PFSK-1 (cell line): ENCODE measurements around the gene ARSG.

ENCODE experiments used
- POLR2AphosphoS5 ChIP-seq: IDR thresholded peaks from 2 replicates; pipeline ENCODE4 v1.6.1; 2012; ENCODE audit warnings: low read depth, mild to moderate bottlenecking, control low read depth, low read length, moderate library complexity
- SIN3A ChIP-seq: IDR thresholded peaks from 2 replicates; pipeline ENCODE4 v1.6.1; 2012; ENCODE audit warnings: mild to moderate bottlenecking, low read length, moderate library complexity, borderline replicate concordance; ENCODE audit not compliant: insufficient read depth
- TAF1 ChIP-seq: IDR thresholded peaks from 2 replicates; pipeline ENCODE4 v1.6.1; 2012; ENCODE audit warnings: low read length, control low read depth, borderline replicate concordance; ENCODE audit not compliant: insufficient read depth
- TF ChIP-seq, protein P1 (sequence below), 2 experiments: IDR thresholded peaks; 2 replicates each; pipeline versions ENCODE4 v1.6.1 to v1.8.0; 2011 to 2012; ENCODE audit warnings: low read depth in 2 of 2, low read length in 2 of 2, control low read depth in 1 of 2, inconsistent platforms in 1 of 2, mild to moderate bottlenecking in 1 of 2, moderate library complexity in 1 of 2; ENCODE audit not compliant: insufficient read depth in 1 of 2

DNA sequence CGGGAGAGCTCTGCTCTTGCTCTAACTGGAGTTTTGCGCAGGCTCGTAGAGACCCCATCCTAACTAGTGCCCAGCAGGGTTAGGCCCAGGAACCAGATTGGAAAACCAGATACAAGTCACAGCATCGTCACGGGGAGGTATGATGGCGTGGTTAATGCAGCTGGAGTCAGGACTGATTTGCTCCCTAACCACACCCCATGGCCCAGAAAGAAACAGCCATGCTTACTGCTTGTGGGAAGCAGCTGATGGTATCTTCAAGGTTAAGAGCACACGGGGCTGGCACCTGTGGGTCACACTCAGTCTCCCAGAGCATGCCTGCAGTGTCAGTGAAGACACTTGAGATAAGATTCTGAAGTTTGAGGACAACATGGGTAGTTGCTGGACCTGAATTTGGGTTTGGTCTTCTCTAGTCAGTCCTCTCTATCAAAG lies 105.8 kb downstream of the ARSG start:
- TF ChIP-seq POLR2AphosphoS5 = no peak
- TF ChIP-seq TAF1 = no peak
- no peak for TF ChIP-seq SIN3A
- TF ChIP-seq, protein P1, sequence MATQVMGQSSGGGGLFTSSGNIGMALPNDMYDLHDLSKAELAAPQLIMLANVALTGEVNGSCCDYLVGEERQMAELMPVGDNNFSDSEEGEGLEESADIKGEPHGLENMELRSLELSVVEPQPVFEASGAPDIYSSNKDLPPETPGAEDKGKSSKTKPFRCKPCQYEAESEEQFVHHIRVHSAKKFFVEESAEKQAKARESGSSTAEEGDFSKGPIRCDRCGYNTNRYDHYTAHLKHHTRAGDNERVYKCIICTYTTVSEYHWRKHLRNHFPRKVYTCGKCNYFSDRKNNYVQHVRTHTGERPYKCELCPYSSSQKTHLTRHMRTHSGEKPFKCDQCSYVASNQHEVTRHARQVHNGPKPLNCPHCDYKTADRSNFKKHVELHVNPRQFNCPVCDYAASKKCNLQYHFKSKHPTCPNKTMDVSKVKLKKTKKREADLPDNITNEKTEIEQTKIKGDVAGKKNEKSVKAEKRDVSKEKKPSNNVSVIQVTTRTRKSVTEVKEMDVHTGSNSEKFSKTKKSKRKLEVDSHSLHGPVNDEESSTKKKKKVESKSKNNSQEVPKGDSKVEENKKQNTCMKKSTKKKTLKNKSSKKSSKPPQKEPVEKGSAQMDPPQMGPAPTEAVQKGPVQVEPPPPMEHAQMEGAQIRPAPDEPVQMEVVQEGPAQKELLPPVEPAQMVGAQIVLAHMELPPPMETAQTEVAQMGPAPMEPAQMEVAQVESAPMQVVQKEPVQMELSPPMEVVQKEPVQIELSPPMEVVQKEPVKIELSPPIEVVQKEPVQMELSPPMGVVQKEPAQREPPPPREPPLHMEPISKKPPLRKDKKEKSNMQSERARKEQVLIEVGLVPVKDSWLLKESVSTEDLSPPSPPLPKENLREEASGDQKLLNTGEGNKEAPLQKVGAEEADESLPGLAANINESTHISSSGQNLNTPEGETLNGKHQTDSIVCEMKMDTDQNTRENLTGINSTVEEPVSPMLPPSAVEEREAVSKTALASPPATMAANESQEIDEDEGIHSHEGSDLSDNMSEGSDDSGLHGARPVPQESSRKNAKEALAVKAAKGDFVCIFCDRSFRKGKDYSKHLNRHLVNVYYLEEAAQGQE (IDR thresholded peaks at IDR 0.05; ENCODE audit: insufficient read depth in 1 of 2, low read depth in 2 of 2, low read length in 2 of 2) = no peak
